ENCODE measurements around the gene CSF1R.

GRCh38 chr5:150059623-150060022 is 26.7 kb downstream of the CSF1R start:
- TF ChIP-seq CTCF (conservative IDR thresholded peaks at IDR 0.05 in 1 of 2, IDR thresholded peaks at IDR 0.05 in 1 of 2; ENCODE audit: extremely low read depth in 1 of 2, insufficient read depth in 1 of 2, low read depth in 1 of 2, low read length in 2 of 2) (no peak), EZH2 (IDR thresholded peaks at IDR 0.05; ENCODE audit: borderline replicate concordance, low read length) (no peak)
